ENCODE results near the gene WDR17.

GRCh38 chr4:176054942-176055341 is 10.7 kb upstream of the WDR17 start:
- TF ChIP-seq EGR1 (IDR thresholded peaks at IDR 0.05) = no peak
- TF ChIP-seq REST (IDR thresholded peaks at IDR 0.05; ENCODE audit: low read depth) = no peak
- no peak for TF ChIP-seq NFIC (IDR thresholded peaks at IDR 0.05)
- no peak for TF ChIP-seq EP300 (IDR thresholded peaks at IDR 0.05; ENCODE audit: borderline replicate concordance)

Measured in Ishikawa (cell line).